ENCODE measurements around the gene CHD8.

CHD8 gene

GRCh38 chr14:21367582-21368144, 88.3 kb downstream of the CHD8 start:
- POLR2A ChIA-PET (ENCODE audit: low non-redundant PET), result no interaction called here

GRCh38 chr14:21356511-21356910, 99.4 kb downstream of the CHD8 start:
- no peak overlapping the region for H3K27ac ChIP-seq
- CTCF ChIA-PET, result no interaction called here
- no peak for DNase-seq (ENCODE audit: low spot score)
- no peak for TF ChIP-seq CTCF (conservative IDR thresholded peaks at IDR 0.05; ENCODE audit: low read depth)
- POLR2A ChIA-PET (ENCODE audit: low non-redundant PET), result no interaction called here

More at GRCh38 chr14:21367582-21368144, 88.3 kb downstream of the CHD8 start:
- no peak for TF ChIP-seq CTCF (conservative IDR thresholded peaks at IDR 0.05; ENCODE audit: low read depth)
- CTCF ChIA-PET, result interaction anchor here (0.5 kb wide), 1 partner anchor 112 kb away, joined by 4 read pairs; no protein-coding TSS in a partner anchor
- DNase-seq (ENCODE audit: low spot score), result no peak
- H3K27ac ChIP-seq, result no peak overlapping the region

DNA sequence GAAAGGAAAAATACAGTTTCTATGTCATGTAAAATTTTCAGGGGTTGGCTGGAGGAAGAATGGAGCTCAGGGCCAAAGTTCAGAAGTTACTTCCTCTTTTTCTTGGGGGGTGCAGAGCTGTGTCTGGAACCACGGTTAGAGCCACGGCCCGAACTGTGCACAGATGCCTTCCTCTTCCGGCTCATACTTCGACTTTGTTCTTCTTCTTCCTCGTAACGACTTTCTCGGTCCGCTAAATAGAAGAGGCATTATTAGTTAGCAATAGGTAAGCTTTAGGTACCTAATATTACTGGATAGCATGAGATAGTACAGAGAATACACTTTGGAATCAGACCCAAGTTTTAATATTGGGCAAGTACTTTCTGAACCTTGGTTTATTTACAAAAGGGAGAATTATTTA, 103.3 kb downstream of the CHD8 start:
- H3K27ac ChIP-seq, result no peak overlapping the region
- POLR2A ChIA-PET (ENCODE audit: low non-redundant PET), result no interaction called here
- CTCF ChIA-PET, result interaction anchor here (0.7 kb wide), 1 partner anchor 68 kb away, joined by 3 read pairs; no protein-coding TSS in a partner anchor
- no peak for DNase-seq (ENCODE audit: low spot score)
- TF ChIP-seq CTCF (conservative IDR thresholded peaks at IDR 0.05; ENCODE audit: low read depth), result no peak

DNA sequence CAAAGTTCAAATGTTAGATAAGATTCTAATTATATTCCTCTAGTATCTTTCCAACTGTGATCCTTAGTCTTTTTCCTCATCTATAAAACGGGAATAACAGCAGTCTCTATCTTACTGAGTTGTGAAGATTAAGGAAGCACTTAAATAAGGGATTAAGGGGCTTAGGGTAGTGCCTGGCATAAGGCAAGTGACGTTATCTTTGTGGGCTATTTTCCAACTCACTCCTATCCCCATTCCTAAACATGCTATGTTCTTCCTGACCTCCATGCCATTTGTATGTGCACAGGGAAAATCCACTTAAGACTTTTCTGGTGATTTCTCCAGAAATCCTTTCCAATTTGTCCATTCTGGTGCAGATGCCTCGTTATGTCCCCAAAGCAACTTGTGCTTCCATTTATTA, 105.4 kb downstream of the CHD8 start:
- H3K27ac ChIP-seq, result no peak overlapping the region
- ChIA-PET POLR2A (ENCODE audit: low non-redundant PET) (no interaction called here), CTCF (no interaction called here)
- TF ChIP-seq CTCF (conservative IDR thresholded peaks at IDR 0.05; ENCODE audit: low read depth), result no peak
- no peak for DNase-seq (ENCODE audit: low spot score)

DNA sequence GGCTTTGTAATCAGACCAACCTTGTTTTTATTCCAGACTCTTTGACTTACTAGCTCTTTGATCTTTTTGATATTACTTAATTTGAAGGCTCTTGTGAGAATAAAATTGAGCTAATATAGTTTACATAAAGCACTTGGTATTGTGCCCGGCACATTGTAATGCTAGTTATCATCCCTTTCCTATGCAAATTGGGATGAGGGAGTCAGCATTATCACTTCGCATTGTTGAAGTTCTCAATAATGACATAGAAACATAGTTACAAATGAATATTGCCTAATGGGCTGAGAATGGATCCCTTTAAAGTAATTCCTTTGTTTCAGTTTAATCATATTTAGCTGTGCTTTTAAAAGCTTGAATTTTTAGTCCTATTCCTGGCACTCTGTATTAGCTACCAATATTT, 108.7 kb downstream of the CHD8 start:
- ChIA-PET POLR2A (ENCODE audit: low non-redundant PET) (no interaction called here), CTCF (no interaction called here)
- no peak for DNase-seq (ENCODE audit: low spot score)
- H3K27ac ChIP-seq, result no peak overlapping the region
- no peak for TF ChIP-seq CTCF (conservative IDR thresholded peaks at IDR 0.05; ENCODE audit: low read depth)

- CTCF ChIA-PET, result no interaction called here
These were observed 109.3 kb downstream of the CHD8 start for GRCh38 chr14:21346532-21347135.

More at GRCh38 chr14:21346532-21347135, 109.3 kb downstream of the CHD8 start:
- TF ChIP-seq CTCF (conservative IDR thresholded peaks at IDR 0.05; ENCODE audit: low read depth), result no peak
- no peak for DNase-seq (ENCODE audit: low spot score)
- POLR2A ChIA-PET (ENCODE audit: low non-redundant PET), result no interaction called here
- H3K27ac ChIP-seq, result no peak overlapping the region

Measured in RWPE1 (cell line).